Measurements from ENCODE around the gene CXCL1.

- TF ChIP-seq POLR2A (IDR thresholded peaks at IDR 0.05) (no peak), CTCF (IDR thresholded peaks at IDR 0.05) (no peak)
Observed at GRCh38 chr4:73851293-73851692, 17.9 kb upstream of the CXCL1 start.

Data from body of pancreas (tissue), 4 donors.